Hepatocyte (in vitro differentiated cells): Measurements from ENCODE around the gene NIPA2. TPM values are rescaled to one million over a fixed set of nuclear protein-coding genes. Genes with fewer than 3 reads are reported as not detected.
A peak's percentile ranks its signal among the peaks of the same experiment; 100 is the strongest.

ENCODE experiments used
- DNase-seq: peaks from one replicate; pipeline ENCODE4 v3.0.0-alpha.2; 2016; ENCODE audit warnings: low spot score
- H2AFZ ChIP-seq: fragments of 200-600 bp; sonication (generic); 2 replicates; pipeline ENCODE4 v1.6.0; 2016; ENCODE audit warnings: antibody characterized with exemption, mild to moderate bottlenecking
- H3K27ac ChIP-seq: fragments of 200-600 bp; sonication (generic); 2 replicates; pipeline ENCODE4 v1.5.1; 2016; ENCODE audit warnings: mild to moderate bottlenecking
- H3K27me3 ChIP-seq: fragments of 200-600 bp; sonication (generic); 2 replicates; pipeline ENCODE4 v1.6.1; 2016
- H3K36me3 ChIP-seq: fragments of 200-600 bp; sonication (generic); replicated peaks from 2 replicates; pipeline ENCODE4 v1.5.1; 2016; ENCODE audit warnings: low read depth; ENCODE audit not compliant: insufficient read depth
- H3K4me1 ChIP-seq: fragments of 200-600 bp; sonication (generic); 2 replicates; pipeline ENCODE4 v1.5.1; 2016; ENCODE audit warnings: mild to moderate bottlenecking, moderate library complexity; ENCODE audit not compliant: insufficient read depth
- H3K4me2 ChIP-seq: fragments of 200-600 bp; sonication (generic); 2 replicates; pipeline ENCODE4 v1.6.0; 2016
- H3K4me3 ChIP-seq: fragments of 200-600 bp; sonication (generic); 2 replicates; pipeline ENCODE4 v1.5.1; 2016; ENCODE audit warnings: mild to moderate bottlenecking
- H3K79me2 ChIP-seq: fragments of 200-600 bp; sonication (generic); 2 replicates; pipeline ENCODE4 v1.6.0; 2017; ENCODE audit warnings: mild to moderate bottlenecking
- H3K9me2 ChIP-seq: fragments of 200-600 bp; sonication (generic); replicated peaks from 2 replicates; pipeline ENCODE4 v1.6.0; 2017; ENCODE audit warnings: mild to moderate bottlenecking; ENCODE audit not compliant: insufficient read depth
- H3K9me3 ChIP-seq: fragments of 200-600 bp; sonication (generic); 2 replicates; pipeline ENCODE4 v1.5.1; 2016; ENCODE audit warnings: low read depth, mild to moderate bottlenecking
- H4K20me1 ChIP-seq: fragments of 200-600 bp; sonication (generic); 2 replicates; pipeline ENCODE4 v1.6.0; 2016; ENCODE audit warnings: mild to moderate bottlenecking; ENCODE audit not compliant: insufficient read depth, poor library complexity, severe bottlenecking
- EZH2 ChIP-seq: fragments of 200-600 bp; sonication (generic); IDR thresholded peaks from 2 replicates; pipeline ENCODE4 v1.6.1; 2016; ENCODE audit warnings: antibody characterized with exemption, mild to moderate bottlenecking, borderline replicate concordance
- EZH2phosphoT487 ChIP-seq: fragments of 200-600 bp; sonication (generic); IDR thresholded peaks from one replicate; pipeline ENCODE4 v1.6.1; 2018; ENCODE audit warnings: antibody characterized with exemption, mild to moderate bottlenecking, low read depth, moderate library complexity; ENCODE audit not compliant: unreplicated experiment, severe bottlenecking
- whole genome bisulfite sequencing: methylation state at CpG from one replicate; pipeline ENCODE4 v1.1.6; 2016; ENCODE audit warnings: low lambda C conversion rate; ENCODE audit errors: missing lambda C conversion rate; 5-methylcytosine and 5-hydroxymethylcytosine counted together
- polyA plus RNA-seq: library from polyadenylated mRNA; unstranded; fragments of >200 nt; fragmentation: Nextera tagmentation; extraction: Ambion mirVana; gene quantifications from 2 replicates; pipeline ENCODE4 v1.2.1, GENCODE V29; 2016
- total RNA-seq: library from RNA; depleted of rRNA; stranded (reverse); fragments of >200 nt; gene quantifications from 2 replicates; pipeline ENCODE4 v1.2.3, GENCODE V29; 2014
- TF ChIP-seq, protein P1 (sequence below): fragments of 200-600 bp; sonication (generic); IDR thresholded peaks from 2 replicates; pipeline ENCODE4 v1.5.1; 2016; ENCODE audit warnings: antibody characterized with exemption, mild to moderate bottlenecking; ENCODE audit not compliant: poor library complexity

NIPA2 gene
- total and polyA plus RNA-seq, 2 experiments from 2014 or later: 52.7 to 77.2 TPM

DNA sequence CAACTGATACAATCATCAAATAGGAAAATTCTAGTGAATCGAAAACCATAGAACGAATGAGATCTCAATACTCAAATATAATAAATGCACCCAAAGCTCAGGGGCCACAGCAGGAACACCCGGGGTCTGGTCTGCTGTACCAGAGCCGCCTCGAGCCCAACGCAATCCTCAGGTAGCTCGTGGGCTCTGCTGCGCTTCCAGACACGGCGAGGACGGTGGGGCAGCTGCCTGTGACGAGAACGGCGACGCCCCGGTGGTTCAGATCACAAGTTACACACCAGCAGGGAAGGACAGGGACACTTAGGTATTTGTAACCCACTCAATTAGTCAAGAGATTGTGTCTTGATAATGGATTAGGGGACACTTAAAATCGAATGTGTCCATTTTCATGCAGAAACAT lies 54.6 kb downstream of the NIPA2 start:
- TF ChIP-seq EZH2phosphoT487: no peak
- TF ChIP-seq, protein P1, sequence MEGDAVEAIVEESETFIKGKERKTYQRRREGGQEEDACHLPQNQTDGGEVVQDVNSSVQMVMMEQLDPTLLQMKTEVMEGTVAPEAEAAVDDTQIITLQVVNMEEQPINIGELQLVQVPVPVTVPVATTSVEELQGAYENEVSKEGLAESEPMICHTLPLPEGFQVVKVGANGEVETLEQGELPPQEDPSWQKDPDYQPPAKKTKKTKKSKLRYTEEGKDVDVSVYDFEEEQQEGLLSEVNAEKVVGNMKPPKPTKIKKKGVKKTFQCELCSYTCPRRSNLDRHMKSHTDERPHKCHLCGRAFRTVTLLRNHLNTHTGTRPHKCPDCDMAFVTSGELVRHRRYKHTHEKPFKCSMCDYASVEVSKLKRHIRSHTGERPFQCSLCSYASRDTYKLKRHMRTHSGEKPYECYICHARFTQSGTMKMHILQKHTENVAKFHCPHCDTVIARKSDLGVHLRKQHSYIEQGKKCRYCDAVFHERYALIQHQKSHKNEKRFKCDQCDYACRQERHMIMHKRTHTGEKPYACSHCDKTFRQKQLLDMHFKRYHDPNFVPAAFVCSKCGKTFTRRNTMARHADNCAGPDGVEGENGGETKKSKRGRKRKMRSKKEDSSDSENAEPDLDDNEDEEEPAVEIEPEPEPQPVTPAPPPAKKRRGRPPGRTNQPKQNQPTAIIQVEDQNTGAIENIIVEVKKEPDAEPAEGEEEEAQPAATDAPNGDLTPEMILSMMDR: no peak
- TF ChIP-seq EZH2: no peak
- H3K9me3 ChIP-seq: no peaks in the 10 kb centered on the region
- H2AFZ ChIP-seq: no peak overlapping the region
- H3K36me3 ChIP-seq: no peaks in the 10 kb centered on the region
- no peaks in the 10 kb centered on the region for H3K4me1 ChIP-seq
- H3K79me2 ChIP-seq: no peaks in the 10 kb centered on the region
- H3K4me2 ChIP-seq: no peak overlapping the region
- no peaks in the 10 kb centered on the region for H3K9me2 ChIP-seq
- 87% methylated on average over 17 of the region's 17 CpGs for WGBS
- peak overlapping the region; percentile 24 for H3K27ac ChIP-seq
- no peaks in the 10 kb centered on the region for H3K27me3 ChIP-seq
- DNase-seq: no peak
- H3K4me3 ChIP-seq: no peak overlapping the region
- no peaks in the 10 kb centered on the region for H4K20me1 ChIP-seq

DNA sequence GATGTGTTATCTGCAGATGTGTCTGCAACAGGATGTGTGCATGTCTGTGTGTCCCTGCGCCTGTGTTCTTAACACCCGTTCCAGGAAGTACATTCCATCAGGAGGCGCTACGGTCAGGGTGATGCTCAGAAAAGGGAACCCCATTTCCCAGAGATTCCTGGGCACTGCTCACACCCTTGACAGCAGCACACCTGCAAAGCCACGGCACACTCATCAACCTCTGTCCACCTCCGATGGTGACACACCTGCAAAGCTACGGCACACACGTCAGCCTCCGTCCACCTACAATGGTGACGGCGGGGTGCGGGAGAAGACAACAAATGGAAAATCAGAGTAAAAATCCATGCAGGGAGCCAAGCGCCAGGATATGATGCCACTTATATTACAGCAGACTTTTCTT lies 55.4 kb downstream of the NIPA2 start:
- no peak for DNase-seq
- no peak overlapping the region for H3K4me2 ChIP-seq
- no peak overlapping the region for H3K4me3 ChIP-seq
- H3K9me2 ChIP-seq: no peaks in the 10 kb centered on the region
- no peaks in the 10 kb centered on the region for H3K9me3 ChIP-seq
- WGBS: 98% methylated on average over 13 of the region's 13 CpGs
- TF ChIP-seq, protein P1: no peak
- TF ChIP-seq EZH2phosphoT487 (no peak), EZH2 (no peak)
- H3K4me1 ChIP-seq: no peaks in the 10 kb centered on the region
- H3K27ac ChIP-seq: no peak overlapping the region
- no peaks in the 10 kb centered on the region for H3K79me2 ChIP-seq
- H3K36me3 ChIP-seq: no peaks in the 10 kb centered on the region
- no peak overlapping the region for H2AFZ ChIP-seq
- H3K27me3 ChIP-seq: no peaks in the 10 kb centered on the region
- no peaks in the 10 kb centered on the region for H4K20me1 ChIP-seq

DNA sequence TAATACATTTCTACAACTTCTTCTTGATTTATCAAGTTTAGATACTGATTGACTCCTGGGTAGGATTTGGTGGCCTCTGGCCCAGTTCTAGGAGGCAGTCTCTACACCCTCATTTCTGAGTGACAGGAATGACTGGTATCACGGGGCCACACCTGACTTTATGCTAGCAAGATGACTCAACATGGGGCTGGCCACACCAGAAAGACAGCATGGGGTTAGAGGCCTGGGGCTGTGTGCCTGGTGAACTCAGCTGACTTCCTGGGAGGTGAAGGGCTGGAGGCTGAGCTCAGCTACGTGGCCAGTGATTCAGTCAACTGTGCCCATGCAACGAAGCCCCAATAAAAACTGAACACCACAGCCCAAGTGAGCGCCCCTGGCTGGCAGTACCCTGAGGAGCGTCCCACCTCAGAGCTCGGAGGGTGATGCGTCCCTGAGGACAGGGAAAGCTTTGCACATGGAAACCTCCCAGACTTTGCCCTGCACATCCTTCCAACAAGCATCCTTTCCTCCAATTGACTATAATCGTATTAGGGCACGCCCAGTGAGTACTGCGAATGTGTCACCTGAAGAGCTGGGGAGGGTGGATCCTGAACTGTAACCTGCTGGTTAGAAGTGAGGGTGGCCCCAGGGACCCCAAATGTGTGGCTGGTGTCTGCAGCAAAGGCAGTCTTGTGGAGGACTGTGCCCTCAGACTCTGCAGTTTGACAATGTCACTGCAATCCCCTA lies 57.2 kb downstream of the NIPA2 start:
- WGBS: 87% methylated on average over 10 of the region's 10 CpGs

More for the DNA sequence above, 57.2 kb downstream of the NIPA2 start:
- Histone ChIP-seq H4K20me1 (no peaks in the 10 kb centered on the region), H3K4me1 (no peaks in the 10 kb centered on the region), H3K4me3 (no peak overlapping the region), H3K79me2 (no peaks in the 10 kb centered on the region), H3K27ac (peak overlapping the region; percentile 60), H3K4me2 (no peak overlapping the region), H3K36me3 (no peaks in the 10 kb centered on the region), H2AFZ (no peak overlapping the region), H3K9me3 (no peaks in the 10 kb centered on the region), H3K27me3 (no peaks in the 10 kb centered on the region), H3K9me2 (no peaks in the 10 kb centered on the region)
- peak; percentile 62 for DNase-seq
- TF ChIP-seq EZH2phosphoT487 (no peak), EZH2 (no peak)
- TF ChIP-seq, protein P1: no peak
